HepG2 (cell line): ENCODE data around the gene COL9A3. TPM values are rescaled to one million over a fixed set of nuclear protein-coding genes. Genes with fewer than 3 reads are reported as not detected.
A peak's percentile ranks its signal among the peaks of the same experiment; 100 is the strongest.

Source experiments
- ARID4A ChIP-seq: sonication (generic); formaldehyde crosslinking; IDR thresholded peaks from 2 replicates; pipeline ENCODE4 v1.5.0; 2020; ENCODE audit warnings: mild to moderate bottlenecking, missing genetic modification reagents, borderline replicate concordance
- BCL6 ChIP-seq: IDR thresholded peaks from 2 replicates; pipeline ENCODE4 v1.6.1; 2016; ENCODE audit warnings: missing genetic modification reagents, missing compliant biosample characterization
- FOXJ3 ChIP-seq: sonication (generic); formaldehyde crosslinking; IDR thresholded peaks from 2 replicates; pipeline ENCODE4 v1.4.0; 2020; ENCODE audit warnings: missing genetic modification reagents, mild to moderate bottlenecking, borderline replicate concordance
- GATAD1 ChIP-seq: IDR thresholded peaks from 2 replicates; pipeline ENCODE4 v1.6.1; 2016; ENCODE audit warnings: missing genetic modification reagents, missing compliant biosample characterization
- HNRNPK ChIP-seq: fragments of 200-400 bp; formaldehyde crosslinking; IDR thresholded peaks from 2 replicates; pipeline ENCODE4 v1.6.1; 2018; ENCODE audit warnings: low read length, low read depth, moderate library complexity, mild to moderate bottlenecking; ENCODE audit not compliant: poor library complexity, severe bottlenecking
- KDM2A ChIP-seq: sonication (generic); formaldehyde crosslinking; IDR thresholded peaks from 2 replicates; pipeline ENCODE4 v1.4.0; 2020; ENCODE audit warnings: low read depth, missing genetic modification reagents, borderline replicate concordance
- MAFK ChIP-seq, 2 experiments: IDR thresholded peaks in 1 of 2; conservative IDR thresholded peaks in 1 of 2; 2 replicates each; pipeline ENCODE4 v1.6.1; 2011; ENCODE audit warnings: improper control_type of control experiment in 2 of 2, low read length in 2 of 2
- NCOA5 ChIP-seq: sonication (generic); formaldehyde crosslinking; IDR thresholded peaks from 2 replicates; pipeline ENCODE4 v1.4.0; 2020; ENCODE audit warnings: missing genetic modification reagents
- NR2F6 ChIP-seq, 2 experiments: IDR thresholded peaks; 2 replicates each; pipeline ENCODE4 v1.6.1; 2016; ENCODE audit warnings: antibody characterized with exemption in 1 of 2, mild to moderate bottlenecking in 1 of 2
- RCOR2 ChIP-seq: IDR thresholded peaks from 2 replicates; pipeline ENCODE4 v1.6.1; 2016; ENCODE audit warnings: missing biosample characterization, missing genetic modification reagents
- STAG1 ChIP-seq: sonication (generic); formaldehyde crosslinking; IDR thresholded peaks from 2 replicates; pipeline ENCODE4 v1.4.0; 2020; ENCODE audit warnings: missing genetic modification reagents
- STAT5B ChIP-seq: sonication (generic); formaldehyde crosslinking; IDR thresholded peaks from 2 replicates; pipeline ENCODE4 v1.4.0; 2020; ENCODE audit warnings: missing genetic modification reagents
- TARDBP ChIP-seq: sonication (generic); formaldehyde crosslinking; IDR thresholded peaks from 2 replicates; pipeline ENCODE4 v1.8.0; 2022; ENCODE audit warnings: mild to moderate bottlenecking, missing genetic modification reagents
- TGIF2 ChIP-seq: IDR thresholded peaks from 2 replicates; pipeline ENCODE4 v1.6.1; 2016; ENCODE audit warnings: control low read depth, missing compliant biosample characterization
- ZBTB26 ChIP-seq: IDR thresholded peaks from 2 replicates; pipeline ENCODE4 v1.6.1; 2016; ENCODE audit warnings: missing compliant biosample characterization, missing genetic modification reagents, borderline replicate concordance
- ZBTB39 ChIP-seq: sonication (generic); formaldehyde crosslinking; IDR thresholded peaks from 2 replicates; pipeline ENCODE4 v1.5.0; 2020; ENCODE audit warnings: missing genetic modification reagents
- ZNF383 ChIP-seq: sonication (generic); formaldehyde crosslinking; IDR thresholded peaks from 2 replicates; pipeline ENCODE4 v1.4.0; 2020; ENCODE audit warnings: missing genetic modification reagents, mild to moderate bottlenecking, borderline replicate concordance
- ZNF580 ChIP-seq: IDR thresholded peaks from 2 replicates; pipeline ENCODE4 v1.6.1; 2016; ENCODE audit warnings: low read depth, borderline replicate concordance
- ZNF607 ChIP-seq: sonication (generic); formaldehyde crosslinking; IDR thresholded peaks from 2 replicates; pipeline ENCODE4 v1.5.1; 2020; ENCODE audit warnings: missing genetic modification reagents, mild to moderate bottlenecking, borderline replicate concordance
- ZNF704 ChIP-seq: sonication (generic); formaldehyde crosslinking; IDR thresholded peaks from 2 replicates; pipeline ENCODE4 v1.8.1; 2023; ENCODE audit warnings: mild to moderate bottlenecking, inconsistent platforms, moderate library complexity, missing genetic modification reagents, borderline replicate concordance
- ZZZ3 ChIP-seq: sonication (generic); formaldehyde crosslinking; IDR thresholded peaks from 2 replicates; pipeline ENCODE4 v1.4.0; 2020; ENCODE audit warnings: missing genetic modification reagents, mild to moderate bottlenecking, borderline replicate concordance
- polyA plus RNA-seq, 8 experiments: library from polyadenylated mRNA; depleted of rRNA in 3 of 8; stranded (reverse) in 7 of 8; unstranded in 1 of 8; fragments of >200 nt; fragmentation: Illumina TruSeq in 4 of 8; extraction: Trizol in 4 of 8; gene quantifications; 2 replicates each; pipeline versions ENCODE4 v1.2.1 to v1.2.3, GENCODE V29; 2011 to 2016; ENCODE audit warnings: low read depth in 4 of 8, missing spikeins in 1 of 8, mixed read lengths in 1 of 8; ENCODE audit not compliant: insufficient read depth in 1 of 8
- total RNA-seq, 5 experiments: library from RNA; depleted of rRNA; stranded (reverse); fragments of >200 nt; fragmentation: Illumina TruSeq; extraction: Trizol; gene quantifications; 2 replicates each; pipeline ENCODE4 v1.2.3, GENCODE V29; 2016; ENCODE audit warnings: low read depth in 1 of 5

COL9A3 gene
- total and polyA plus RNA-seq, 2 of the 13 experiments (the other 11 are each of a cell fraction or from before 2014, with no cell fraction given): 155 to 204 TPM

- TF ChIP-seq ZBTB39 (CRISPR knock-in tag) (peak; percentile 72; the same call in 1 of the 2 replicates), RCOR2 (CRISPR knock-in tag) (no peak), ZNF580 (CRISPR knock-in tag) (no peak), TGIF2 (CRISPR knock-in tag) (peak; percentile 70; the same call in 1 of the 2 replicates), KDM2A (CRISPR knock-in tag) (peak; percentile 95), MAFK (conservative IDR thresholded peaks at IDR 0.05 in 1 of 2, IDR thresholded peaks at IDR 0.05 in 1 of 2; ENCODE audit: low read length in 2 of 2) (no peak), ZNF607 (peak; percentile 74; the same call in 1 of the 2 replicates), TARDBP (CRISPR knock-in tag) (peak; percentile 58; the same call in 1 of the 2 replicates), ARID4A (peak; percentile 77), BCL6 (CRISPR knock-in tag) (peak; percentile 31; the same call in 1 of the 2 replicates), ZZZ3 (CRISPR knock-in tag) (no peak), STAG1 (CRISPR knock-in tag) (no peak), STAT5B (CRISPR knock-in tag) (peak; percentile 69; the same call in 1 of the 2 replicates), HNRNPK (peak; percentile 71), ZBTB26 (0 out of 2 replicates have a peak, but pooled peaks have one; percentile 53), NCOA5 (no peak), ZNF704 (CRISPR knock-in tag) (no peak; the same call in 1 of the 2 replicates), ZNF383 (CRISPR knock-in tag) (no peak), NR2F6 (IDR thresholded peaks at IDR 0.05) (no peak), NR2F6 (CRISPR knock-in tag; IDR thresholded peaks at IDR 0.05) (peak; percentile 50; the same call in 1 of the 2 replicates), FOXJ3 (no peak), GATAD1 (CRISPR knock-in tag) (peak; percentile 60; the same call in 1 of the 2 replicates)
Observed at GRCh38 chr20:62804627-62805154, 12.2 kb upstream of the COL9A3 start, which contains the start of gene OGFR (continued).
